ENCODE data around the gene WDPCP. TPM values are rescaled to one million over a fixed set of nuclear protein-coding genes. Genes with fewer than 3 reads are reported as not detected.
"Not testable (repeated sequence)": the region's sequence is repeated elsewhere in the genome, so short reads cannot be mapped to it uniquely, and the experiment has no call there.

Gene WDPCP
- total RNA-seq, 1 experiment from 2014 or later, result 15.2 TPM

GRCh38 chr2:63159262-63159661 is 429.0 kb downstream of the WDPCP start:
- Histone ChIP-seq H4K20me1 (ENCODE audit: insufficient read depth) (no peaks in the 10 kb centered on the region), H3K4me1 (replicated peaks; ENCODE audit: insufficient read depth) (no peaks in the 10 kb centered on the region), H3K27ac (no peak overlapping the region), H3K36me3 (ENCODE audit: low read depth) (no peaks in the 10 kb centered on the region), H3K4me3 (no peak overlapping the region), H3K9me3 (ENCODE audit: insufficient read depth, low read depth) (no peaks in the 10 kb centered on the region), H3K4me2 (no peak overlapping the region), H3K79me2 (ENCODE audit: low read depth) (no peaks in the 10 kb centered on the region), H3K27me3 (ENCODE audit: insufficient read depth, low read depth) (no peaks in the 10 kb centered on the region), H3F3A (ENCODE audit: insufficient read depth, low read depth) (no peaks in the 10 kb centered on the region), H3K9me2 (ENCODE audit: insufficient read depth) (peaks cover under 1% of the 10 kb centered on the region; the same call in 1 of the 2 replicates), H2AFZ (no peak overlapping the region)
- TF ChIP-seq EZH2 (IDR thresholded peaks at IDR 0.05; ENCODE audit: low read depth) (no peak), CTCF (conservative IDR thresholded peaks at IDR 0.05) (no peak)
- no peak for DNase-seq
- CTCF ChIA-PET, result no interaction called here
- POLR2A ChIA-PET (ENCODE audit: unreplicated experiment), result no interaction called here
- intact Hi-C loops (cut with micrococcal nuclease; ENCODE audit: unreplicated experiment), result no loop called here
- BruUV-seq (replicated peaks), result no TSS peak

GRCh38 chr2:63136683-63137082 is 451.6 kb downstream of the WDPCP start:
- DNase-seq; H3K36me3 ChIP-seq (ENCODE audit: low read depth); H3K4me3 ChIP-seq; intact Hi-C loops (cut with micrococcal nuclease; ENCODE audit: unreplicated experiment); H3F3A ChIP-seq (ENCODE audit: insufficient read depth, low read depth); H3K79me2 ChIP-seq (ENCODE audit: low read depth); H3K4me1 ChIP-seq (replicated peaks; ENCODE audit: insufficient read depth); H3K9me2 ChIP-seq (ENCODE audit: insufficient read depth); H4K20me1 ChIP-seq (ENCODE audit: insufficient read depth); POLR2A ChIA-PET (ENCODE audit: unreplicated experiment); H2AFZ ChIP-seq; H3K27ac ChIP-seq; BruUV-seq (replicated peaks); H3K27me3 ChIP-seq (ENCODE audit: insufficient read depth, low read depth); H3K4me2 ChIP-seq; H3K9me3 ChIP-seq (ENCODE audit: insufficient read depth, low read depth); CTCF ChIA-PET: not testable (repeated sequence)

GRCh38 chr2:63132020-63132419 is 456.3 kb downstream of the WDPCP start:
- Histone ChIP-seq H4K20me1 (ENCODE audit: insufficient read depth) (no peaks in the 10 kb centered on the region), H3K4me2 (no peak overlapping the region), H3K27ac (no peak overlapping the region), H3K9me3 (ENCODE audit: insufficient read depth, low read depth) (peaks cover 4% of the 10 kb centered on the region; the same call in 1 of the 2 replicates), H3K4me3 (no peak overlapping the region), H3K36me3 (ENCODE audit: low read depth) (no peaks in the 10 kb centered on the region), H2AFZ (no peak overlapping the region), H3K4me1 (replicated peaks; ENCODE audit: insufficient read depth) (no peaks in the 10 kb centered on the region), H3K79me2 (ENCODE audit: low read depth) (no peaks in the 10 kb centered on the region), H3F3A (ENCODE audit: insufficient read depth, low read depth) (no peaks in the 10 kb centered on the region), H3K9me2 (ENCODE audit: insufficient read depth) (no peaks in the 10 kb centered on the region), H3K27me3 (ENCODE audit: insufficient read depth, low read depth) (no peaks in the 10 kb centered on the region)
- ChIA-PET CTCF (no interaction called here), POLR2A (ENCODE audit: unreplicated experiment) (no interaction called here)
- no TSS peak for BruUV-seq (replicated peaks)
- intact Hi-C loops (cut with micrococcal nuclease; ENCODE audit: unreplicated experiment), result no loop called here
- TF ChIP-seq EZH2 (IDR thresholded peaks at IDR 0.05; ENCODE audit: low read depth) (no peak), CTCF (conservative IDR thresholded peaks at IDR 0.05) (no peak)
- DNase-seq, result no peak

GRCh38 chr2:63131196-63131595 is 457.1 kb downstream of the WDPCP start:
- Histone ChIP-seq H4K20me1 (ENCODE audit: insufficient read depth) (no peaks in the 10 kb centered on the region), H3K27ac (no peak overlapping the region), H3F3A (ENCODE audit: insufficient read depth, low read depth) (no peaks in the 10 kb centered on the region), H3K4me1 (replicated peaks; ENCODE audit: insufficient read depth) (no peaks in the 10 kb centered on the region), H3K4me3 (no peak overlapping the region), H2AFZ (no peak overlapping the region), H3K9me2 (ENCODE audit: insufficient read depth) (no peaks in the 10 kb centered on the region), H3K36me3 (ENCODE audit: low read depth) (no peaks in the 10 kb centered on the region), H3K79me2 (ENCODE audit: low read depth) (no peaks in the 10 kb centered on the region), H3K4me2 (no peak overlapping the region), H3K27me3 (ENCODE audit: insufficient read depth, low read depth) (no peaks in the 10 kb centered on the region), H3K9me3 (ENCODE audit: insufficient read depth, low read depth) (peaks cover 4% of the 10 kb centered on the region; the same call in 1 of the 2 replicates)
- ChIA-PET POLR2A (ENCODE audit: unreplicated experiment) (no interaction called here), CTCF (no interaction called here)
- no peak for DNase-seq
- BruUV-seq (replicated peaks), result no TSS peak
- TF ChIP-seq CTCF (conservative IDR thresholded peaks at IDR 0.05), result no peak
- intact Hi-C loops (cut with micrococcal nuclease; ENCODE audit: unreplicated experiment), result no loop called here
